ENCODE results near the gene ENOX1. TPM values are rescaled to one million over a fixed set of nuclear protein-coding genes. Genes with fewer than 3 reads are reported as not detected.

ENOX1 gene
- total and polyA plus RNA-seq, 4 donors = 0.33 to 7.7 (median 1.1) TPM

GRCh38 chr13:43769529-43769928, 17.2 kb downstream of the ENOX1 start:
- H3K27ac ChIP-seq (ENCODE audit: low read depth in 1 of 2, low read length in 1 of 2) = no peak overlapping the region
- DNase-seq (no peak), ATAC-seq (ENCODE audit: insufficient read depth, low FRiP score) (no peak)
- WGBS, 2 donors = 72 to 79% methylated on average over 2 of the region's 2 CpGs
- no peak overlapping the region for H3K9ac ChIP-seq (ENCODE audit: insufficient read depth in 1 of 2, low read length in 2 of 2)
- H3K4me3 ChIP-seq = no peak overlapping the region
- H3K36me3 ChIP-seq (ENCODE audit: control insufficient read depth in 4 of 4, insufficient read depth in 4 of 4, low read length in 4 of 4) = no peaks in the 10 kb centered on the region
- H3K27me3 ChIP-seq (ENCODE audit: control insufficient read depth in 3 of 3, insufficient read depth in 3 of 3, low read length in 2 of 3) = peaks cover 0 to 2% (median 0%) of the 10 kb centered on the region in 3 donors
- H3K9me3 ChIP-seq (ENCODE audit: control insufficient read depth in 4 of 4, insufficient read depth in 3 of 4, low read length in 3 of 4) = no peaks in the 10 kb centered on the region
- peaks cover 5 to 50% (median 12%) of the 10 kb centered on the region in 5 donors for H3K4me1 ChIP-seq (ENCODE audit: control insufficient read depth in 5 of 5, insufficient read depth in 5 of 5, low read length in 5 of 5)
- TF ChIP-seq, protein P1, sequence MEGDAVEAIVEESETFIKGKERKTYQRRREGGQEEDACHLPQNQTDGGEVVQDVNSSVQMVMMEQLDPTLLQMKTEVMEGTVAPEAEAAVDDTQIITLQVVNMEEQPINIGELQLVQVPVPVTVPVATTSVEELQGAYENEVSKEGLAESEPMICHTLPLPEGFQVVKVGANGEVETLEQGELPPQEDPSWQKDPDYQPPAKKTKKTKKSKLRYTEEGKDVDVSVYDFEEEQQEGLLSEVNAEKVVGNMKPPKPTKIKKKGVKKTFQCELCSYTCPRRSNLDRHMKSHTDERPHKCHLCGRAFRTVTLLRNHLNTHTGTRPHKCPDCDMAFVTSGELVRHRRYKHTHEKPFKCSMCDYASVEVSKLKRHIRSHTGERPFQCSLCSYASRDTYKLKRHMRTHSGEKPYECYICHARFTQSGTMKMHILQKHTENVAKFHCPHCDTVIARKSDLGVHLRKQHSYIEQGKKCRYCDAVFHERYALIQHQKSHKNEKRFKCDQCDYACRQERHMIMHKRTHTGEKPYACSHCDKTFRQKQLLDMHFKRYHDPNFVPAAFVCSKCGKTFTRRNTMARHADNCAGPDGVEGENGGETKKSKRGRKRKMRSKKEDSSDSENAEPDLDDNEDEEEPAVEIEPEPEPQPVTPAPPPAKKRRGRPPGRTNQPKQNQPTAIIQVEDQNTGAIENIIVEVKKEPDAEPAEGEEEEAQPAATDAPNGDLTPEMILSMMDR (IDR thresholded peaks at IDR 0.05; ENCODE audit: control extremely low read depth, extremely low read depth) = no peak

DNA sequence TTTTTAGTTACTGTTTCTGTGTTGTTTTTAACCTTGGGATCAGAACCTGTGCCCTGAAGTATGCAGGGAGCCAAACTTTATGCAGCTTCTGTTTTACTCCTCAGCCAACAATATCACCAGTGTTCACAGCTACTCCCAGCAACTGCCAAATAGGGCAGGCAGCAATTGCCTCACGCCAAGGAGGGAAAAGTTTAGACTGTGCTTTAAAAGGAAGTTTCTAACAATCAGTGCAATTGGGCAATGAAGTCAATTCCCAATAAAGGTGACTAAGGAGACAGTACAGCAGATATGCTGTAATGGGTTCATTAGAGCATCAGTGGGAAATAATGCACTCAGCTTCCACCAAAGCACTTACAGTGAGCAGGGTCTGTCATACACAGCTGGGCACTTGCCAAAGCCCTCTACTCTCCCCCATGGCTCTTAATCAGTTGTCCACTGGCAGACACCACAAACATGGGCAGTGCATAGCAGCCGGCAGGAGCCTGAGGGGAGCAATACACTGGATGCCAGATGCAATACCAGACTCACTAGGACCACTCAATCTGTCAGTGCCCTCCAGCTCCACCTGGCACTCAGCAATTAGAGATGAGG, 19.3 kb downstream of the ENOX1 start:
- ATAC-seq (ENCODE audit: insufficient read depth, low FRiP score) = peak; percentile 36
- Histone ChIP-seq H3K4me1 (ENCODE audit: control insufficient read depth in 5 of 5, insufficient read depth in 5 of 5, low read length in 5 of 5) (peaks cover 5 to 50% (median 12%) of the 10 kb centered on the region in 5 donors), H3K27ac (ENCODE audit: low read depth in 1 of 2, low read length in 1 of 2) (peak overlapping the region in 1 of 2 donors; percentile 81), H3K27me3 (ENCODE audit: control insufficient read depth in 3 of 3, insufficient read depth in 3 of 3, low read length in 2 of 3) (peaks cover 0 to 2% (median 0%) of the 10 kb centered on the region in 3 donors), H3K4me3 (no peak overlapping the region), H3K9ac (ENCODE audit: insufficient read depth in 1 of 2, low read length in 2 of 2) (no peak overlapping the region), H3K36me3 (ENCODE audit: control insufficient read depth in 4 of 4, insufficient read depth in 4 of 4, low read length in 4 of 4) (no peaks in the 10 kb centered on the region), H3K9me3 (ENCODE audit: control insufficient read depth in 4 of 4, insufficient read depth in 3 of 4, low read length in 3 of 4) (no peaks in the 10 kb centered on the region)
- DNase-seq = peak; percentile 56 to 81 (median 81)
- TF ChIP-seq, protein P1 (IDR thresholded peaks at IDR 0.05; ENCODE audit: control extremely low read depth, extremely low read depth) = no peak
- 48 to 74% methylated on average over 2 of the region's 2 CpGs for WGBS, 2 donors

GRCh38 chr13:43766725-43767124, 20.0 kb downstream of the ENOX1 start:
- TF ChIP-seq, protein P1 (IDR thresholded peaks at IDR 0.05; ENCODE audit: control extremely low read depth, extremely low read depth) = no peak
- Histone ChIP-seq H3K36me3 (ENCODE audit: control insufficient read depth in 4 of 4, insufficient read depth in 4 of 4, low read length in 4 of 4) (no peaks in the 10 kb centered on the region), H3K9me3 (ENCODE audit: control insufficient read depth in 4 of 4, insufficient read depth in 3 of 4, low read length in 3 of 4) (no peaks in the 10 kb centered on the region), H3K27ac (ENCODE audit: low read depth in 1 of 2, low read length in 1 of 2) (peak overlapping the region in 1 of 2 donors; percentile 81), H3K27me3 (ENCODE audit: control insufficient read depth in 3 of 3, insufficient read depth in 3 of 3, low read length in 2 of 3) (peaks cover 0 to 2% (median 0%) of the 10 kb centered on the region in 3 donors), H3K9ac (ENCODE audit: insufficient read depth in 1 of 2, low read length in 2 of 2) (no peak overlapping the region), H3K4me1 (ENCODE audit: control insufficient read depth in 5 of 5, insufficient read depth in 5 of 5, low read length in 5 of 5) (peaks cover 5 to 50% (median 14%) of the 10 kb centered on the region in 5 donors), H3K4me3 (no peak overlapping the region)
- DNase-seq (peak; percentile 80 to 96 (median 95)), ATAC-seq (ENCODE audit: insufficient read depth, low FRiP score) (no peak)
- 57 to 80% methylated on average over 5 of the region's 5 CpGs for WGBS, 2 donors
